Hepatocyte (in vitro differentiated cells): ENCODE measurements around the gene TRAF3. TPM values are rescaled to one million over a fixed set of nuclear protein-coding genes. Genes with fewer than 3 reads are reported as not detected.

ENCODE experiments used
- DNase-seq: peaks from one replicate; pipeline ENCODE4 v3.0.0-alpha.2; 2016; ENCODE audit warnings: low spot score
- H2AFZ ChIP-seq: fragments of 200-600 bp; sonication (generic); 2 replicates; pipeline ENCODE4 v1.6.0; 2016; ENCODE audit warnings: antibody characterized with exemption, mild to moderate bottlenecking
- H3K27ac ChIP-seq: fragments of 200-600 bp; sonication (generic); 2 replicates; pipeline ENCODE4 v1.5.1; 2016; ENCODE audit warnings: mild to moderate bottlenecking
- H3K27me3 ChIP-seq: fragments of 200-600 bp; sonication (generic); 2 replicates; pipeline ENCODE4 v1.6.1; 2016
- H3K36me3 ChIP-seq: fragments of 200-600 bp; sonication (generic); replicated peaks from 2 replicates; pipeline ENCODE4 v1.5.1; 2016; ENCODE audit warnings: low read depth; ENCODE audit not compliant: insufficient read depth
- H3K4me1 ChIP-seq: fragments of 200-600 bp; sonication (generic); 2 replicates; pipeline ENCODE4 v1.5.1; 2016; ENCODE audit warnings: mild to moderate bottlenecking, moderate library complexity; ENCODE audit not compliant: insufficient read depth
- H3K4me2 ChIP-seq: fragments of 200-600 bp; sonication (generic); 2 replicates; pipeline ENCODE4 v1.6.0; 2016
- H3K4me3 ChIP-seq: fragments of 200-600 bp; sonication (generic); 2 replicates; pipeline ENCODE4 v1.5.1; 2016; ENCODE audit warnings: mild to moderate bottlenecking
- H3K79me2 ChIP-seq: fragments of 200-600 bp; sonication (generic); 2 replicates; pipeline ENCODE4 v1.6.0; 2017; ENCODE audit warnings: mild to moderate bottlenecking
- H3K9me2 ChIP-seq: fragments of 200-600 bp; sonication (generic); replicated peaks from 2 replicates; pipeline ENCODE4 v1.6.0; 2017; ENCODE audit warnings: mild to moderate bottlenecking; ENCODE audit not compliant: insufficient read depth
- H3K9me3 ChIP-seq: fragments of 200-600 bp; sonication (generic); 2 replicates; pipeline ENCODE4 v1.5.1; 2016; ENCODE audit warnings: low read depth, mild to moderate bottlenecking
- H4K20me1 ChIP-seq: fragments of 200-600 bp; sonication (generic); 2 replicates; pipeline ENCODE4 v1.6.0; 2016; ENCODE audit warnings: mild to moderate bottlenecking; ENCODE audit not compliant: insufficient read depth, poor library complexity, severe bottlenecking
- CTCF ChIP-seq: fragments of 200-600 bp; sonication (generic); IDR thresholded peaks from 2 replicates; pipeline ENCODE4 v1.5.1; 2016; ENCODE audit warnings: antibody characterized with exemption, mild to moderate bottlenecking; ENCODE audit not compliant: poor library complexity
- EZH2 ChIP-seq: fragments of 200-600 bp; sonication (generic); IDR thresholded peaks from 2 replicates; pipeline ENCODE4 v1.6.1; 2016; ENCODE audit warnings: antibody characterized with exemption, mild to moderate bottlenecking, borderline replicate concordance
- EZH2phosphoT487 ChIP-seq: fragments of 200-600 bp; sonication (generic); IDR thresholded peaks from one replicate; pipeline ENCODE4 v1.6.1; 2018; ENCODE audit warnings: antibody characterized with exemption, mild to moderate bottlenecking, low read depth, moderate library complexity; ENCODE audit not compliant: unreplicated experiment, severe bottlenecking
- whole genome bisulfite sequencing: methylation state at CpG from one replicate; pipeline ENCODE4 v1.1.6; 2016; ENCODE audit warnings: low lambda C conversion rate; ENCODE audit errors: missing lambda C conversion rate; 5-methylcytosine and 5-hydroxymethylcytosine counted together
- polyA plus RNA-seq: library from polyadenylated mRNA; unstranded; fragments of >200 nt; fragmentation: Nextera tagmentation; extraction: Ambion mirVana; gene quantifications from 2 replicates; pipeline ENCODE4 v1.2.1, GENCODE V29; 2016
- total RNA-seq: library from RNA; depleted of rRNA; stranded (reverse); fragments of >200 nt; gene quantifications from 2 replicates; pipeline ENCODE4 v1.2.3, GENCODE V29; 2014

TRAF3 gene
- total and polyA plus RNA-seq, 2 experiments from 2014 or later: 8.0 to 15.8 TPM

- no peaks in the 10 kb centered on the region for H3K27me3 ChIP-seq
- H3K4me2 ChIP-seq: no peak overlapping the region
- no peaks in the 10 kb centered on the region for H3K4me1 ChIP-seq
- no peak overlapping the region for H3K4me3 ChIP-seq
- WGBS: 90% methylated on average over 23 of the region's 23 CpGs
- no peaks in the 10 kb centered on the region for H3K79me2 ChIP-seq
- no peaks in the 10 kb centered on the region for H3K36me3 ChIP-seq
- H4K20me1 ChIP-seq: no peaks in the 10 kb centered on the region
- H3K9me3 ChIP-seq: no peaks in the 10 kb centered on the region
- no peak for TF ChIP-seq EZH2
- no peak overlapping the region for H2AFZ ChIP-seq
- no peak for DNase-seq
- H3K27ac ChIP-seq: no peak overlapping the region
- H3K9me2 ChIP-seq: no peaks in the 10 kb centered on the region
Observed at GRCh38 chr14:102949801-102950451, 172.7 kb downstream of the TRAF3 start.

- 94% methylated on average over 10 of the region's 10 CpGs for WGBS
- Histone ChIP-seq H3K4me1 (no peaks in the 10 kb centered on the region), H3K36me3 (no peaks in the 10 kb centered on the region), H3K9me3 (no peaks in the 10 kb centered on the region), H3K4me2 (no peak overlapping the region), H3K9me2 (no peaks in the 10 kb centered on the region), H4K20me1 (no peaks in the 10 kb centered on the region), H3K27me3 (no peaks in the 10 kb centered on the region), H3K27ac (no peak overlapping the region), H3K4me3 (no peak overlapping the region), H2AFZ (no peak overlapping the region), H3K79me2 (no peaks in the 10 kb centered on the region)
- DNase-seq: no peak
- no peak for TF ChIP-seq EZH2phosphoT487
- no peak for TF ChIP-seq CTCF
- TF ChIP-seq EZH2: no peak
Observed at GRCh38 chr14:102951034-102951433, 173.8 kb downstream of the TRAF3 start.

DNA sequence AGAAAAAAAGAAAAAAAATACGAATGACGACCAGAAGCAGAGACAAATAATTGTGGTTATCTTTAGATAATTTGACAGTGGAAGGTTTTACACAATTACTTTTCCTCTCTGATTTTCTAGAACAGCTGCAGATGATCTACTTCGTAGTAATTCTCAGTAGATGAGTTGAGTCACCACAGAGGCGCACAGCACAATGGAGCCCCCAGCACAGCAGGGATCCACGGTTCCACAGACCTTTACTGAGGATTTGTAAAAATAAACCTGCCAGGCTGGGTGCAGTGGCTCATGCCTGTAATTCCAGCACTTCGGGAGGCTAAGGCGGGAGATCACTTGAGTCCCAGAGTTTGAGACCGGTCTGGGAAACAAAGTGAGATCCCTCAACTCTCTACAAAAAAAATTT, 174.6 kb downstream of the TRAF3 start:
- no peak for DNase-seq
- no peaks in the 10 kb centered on the region for H3K9me3 ChIP-seq
- H3K9me2 ChIP-seq: no peaks in the 10 kb centered on the region
- H3K4me3 ChIP-seq: no peak overlapping the region
- no peak for TF ChIP-seq EZH2
- TF ChIP-seq EZH2phosphoT487: no peak
- no peak for TF ChIP-seq CTCF
- H3K79me2 ChIP-seq: no peaks in the 10 kb centered on the region
- no peak overlapping the region for H2AFZ ChIP-seq
- no peaks in the 10 kb centered on the region for H3K27me3 ChIP-seq
- H3K27ac ChIP-seq: no peak overlapping the region
- H3K4me1 ChIP-seq: no peaks in the 10 kb centered on the region
- WGBS: 86% methylated on average over 8 of the region's 8 CpGs
- no peaks in the 10 kb centered on the region for H4K20me1 ChIP-seq
- H3K4me2 ChIP-seq: no peak overlapping the region
- no peaks in the 10 kb centered on the region for H3K36me3 ChIP-seq

DNA sequence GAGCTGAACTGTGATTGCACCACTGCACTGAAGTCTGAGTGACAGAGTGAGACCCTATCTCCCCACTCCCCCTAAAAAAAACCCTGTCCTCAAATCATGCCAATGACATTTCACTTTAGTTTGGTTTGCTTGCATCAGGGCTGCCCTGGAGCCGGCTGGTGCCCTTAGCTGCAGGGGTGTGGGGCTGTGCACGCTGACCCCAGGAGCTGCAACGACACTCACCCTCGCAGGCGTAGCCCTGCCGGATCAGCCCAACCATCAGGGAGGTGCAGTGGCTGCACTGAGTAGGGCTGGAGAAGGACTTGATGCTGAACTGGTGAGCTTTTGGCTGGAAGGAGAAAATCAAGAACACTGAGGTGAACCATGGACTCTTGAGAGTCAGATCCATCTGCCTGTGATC, 175.0 kb downstream of the TRAF3 start:
- no peak for TF ChIP-seq EZH2
- no peak for TF ChIP-seq CTCF
- no peak for TF ChIP-seq EZH2phosphoT487
- no peaks in the 10 kb centered on the region for H4K20me1 ChIP-seq
- no peaks in the 10 kb centered on the region for H3K27me3 ChIP-seq
- no peaks in the 10 kb centered on the region for H3K36me3 ChIP-seq
- H3K79me2 ChIP-seq: no peaks in the 10 kb centered on the region
- no peak overlapping the region for H3K4me2 ChIP-seq
- no peaks in the 10 kb centered on the region for H3K4me1 ChIP-seq
- H3K27ac ChIP-seq: no peak overlapping the region
- no peak for DNase-seq
- H2AFZ ChIP-seq: no peak overlapping the region
- no peak overlapping the region for H3K4me3 ChIP-seq
- H3K9me3 ChIP-seq: no peaks in the 10 kb centered on the region
- 98% methylated on average over 6 of the region's 6 CpGs for WGBS
- no peaks in the 10 kb centered on the region for H3K9me2 ChIP-seq
